ENCODE results near the gene PLK5.

Gene PLK5

GRCh38 chr19:1558552-1558951, 34.7 kb downstream of the PLK5 start:
- Histone ChIP-seq H3K4me1 (ENCODE audit: control insufficient read depth, insufficient read depth, low read length) (no peaks in the 10 kb centered on the region), H3K9me3 (ENCODE audit: control insufficient read depth, insufficient read depth, low read length) (no peaks in the 10 kb centered on the region), H3K4me3 (ENCODE audit: low read depth, low read length) (no peak overlapping the region), H3K36me3 (ENCODE audit: control insufficient read depth, insufficient read depth, low read length) (peaks cover 11% of the 10 kb centered on the region), H3K9ac (ENCODE audit: low read depth, low read length) (no peak overlapping the region), H3K27me3 (ENCODE audit: control insufficient read depth, insufficient read depth, low read length) (no peaks in the 10 kb centered on the region)

- Histone ChIP-seq H3K9me3 (ENCODE audit: control insufficient read depth, insufficient read depth, low read length) (no peaks in the 10 kb centered on the region), H3K36me3 (ENCODE audit: control insufficient read depth, insufficient read depth, low read length) (peaks cover 10% of the 10 kb centered on the region), H3K27me3 (ENCODE audit: control insufficient read depth, insufficient read depth, low read length) (no peaks in the 10 kb centered on the region), H3K9ac (ENCODE audit: low read depth, low read length) (no peak overlapping the region), H3K4me1 (ENCODE audit: control insufficient read depth, insufficient read depth, low read length) (no peaks in the 10 kb centered on the region), H3K4me3 (ENCODE audit: low read depth, low read length) (no peak overlapping the region)
Measured at GRCh38 chr19:1560286-1560882, 36.5 kb downstream of the PLK5 start.

GRCh38 chr19:1561236-1561842, 37.5 kb downstream of the PLK5 start:
- Histone ChIP-seq H3K9ac (ENCODE audit: low read depth, low read length) (no peak overlapping the region), H3K4me1 (ENCODE audit: control insufficient read depth, insufficient read depth, low read length) (no peaks in the 10 kb centered on the region)

GRCh38 chr19:1563251-1563650, 39.4 kb downstream of the PLK5 start:
- peak overlapping the region; percentile 24 for H3K9ac ChIP-seq (ENCODE audit: low read depth, low read length)

More at GRCh38 chr19:1561236-1561842, 37.5 kb downstream of the PLK5 start:
- Histone ChIP-seq H3K36me3 (ENCODE audit: control insufficient read depth, insufficient read depth, low read length) (peaks cover 6% of the 10 kb centered on the region), H3K4me3 (ENCODE audit: low read depth, low read length) (no peak overlapping the region), H3K27me3 (ENCODE audit: control insufficient read depth, insufficient read depth, low read length) (no peaks in the 10 kb centered on the region), H3K9me3 (ENCODE audit: control insufficient read depth, insufficient read depth, low read length) (no peaks in the 10 kb centered on the region)

GRCh38 chr19:1566392-1567115, 42.7 kb downstream of the PLK5 start:
- Histone ChIP-seq H3K27me3 (ENCODE audit: control insufficient read depth, insufficient read depth, low read length) (peaks cover 12% of the 10 kb centered on the region), H3K4me3 (ENCODE audit: low read depth, low read length) (peak overlapping the region; percentile 77), H3K4me1 (ENCODE audit: control insufficient read depth, insufficient read depth, low read length) (no peaks in the 10 kb centered on the region), H3K9me3 (ENCODE audit: control insufficient read depth, insufficient read depth, low read length) (no peaks in the 10 kb centered on the region), H3K9ac (ENCODE audit: low read depth, low read length) (peak overlapping the region; percentile 81), H3K36me3 (ENCODE audit: control insufficient read depth, insufficient read depth, low read length) (no peaks in the 10 kb centered on the region)

More at GRCh38 chr19:1563251-1563650, 39.4 kb downstream of the PLK5 start:
- Histone ChIP-seq H3K36me3 (ENCODE audit: control insufficient read depth, insufficient read depth, low read length) (no peaks in the 10 kb centered on the region), H3K4me3 (ENCODE audit: low read depth, low read length) (no peak overlapping the region), H3K9me3 (ENCODE audit: control insufficient read depth, insufficient read depth, low read length) (no peaks in the 10 kb centered on the region), H3K27me3 (ENCODE audit: control insufficient read depth, insufficient read depth, low read length) (no peaks in the 10 kb centered on the region), H3K4me1 (ENCODE audit: control insufficient read depth, insufficient read depth, low read length) (no peaks in the 10 kb centered on the region)

- H3K27me3 ChIP-seq (ENCODE audit: control insufficient read depth, insufficient read depth, low read length), result peaks cover 12% of the 10 kb centered on the region
- H3K36me3 ChIP-seq (ENCODE audit: control insufficient read depth, insufficient read depth, low read length), result no peaks in the 10 kb centered on the region
- H3K9ac ChIP-seq (ENCODE audit: low read depth, low read length), result peak overlapping the region; percentile 37
- peak overlapping the region; percentile 77 for H3K4me3 ChIP-seq (ENCODE audit: low read depth, low read length)
- no peaks in the 10 kb centered on the region for H3K9me3 ChIP-seq (ENCODE audit: control insufficient read depth, insufficient read depth, low read length)
- H3K4me1 ChIP-seq (ENCODE audit: control insufficient read depth, insufficient read depth, low read length), result no peaks in the 10 kb centered on the region
Measured at GRCh38 chr19:1567116-1567847, 43.4 kb downstream of the PLK5 start.

- H3K4me1 ChIP-seq (ENCODE audit: control insufficient read depth, insufficient read depth, low read length), result no peaks in the 10 kb centered on the region
- no peaks in the 10 kb centered on the region for H3K36me3 ChIP-seq (ENCODE audit: control insufficient read depth, insufficient read depth, low read length)
- H3K9me3 ChIP-seq (ENCODE audit: control insufficient read depth, insufficient read depth, low read length), result no peaks in the 10 kb centered on the region
- no peak overlapping the region for H3K4me3 ChIP-seq (ENCODE audit: low read depth, low read length)
- H3K9ac ChIP-seq (ENCODE audit: low read depth, low read length), result no peak overlapping the region
- H3K27me3 ChIP-seq (ENCODE audit: control insufficient read depth, insufficient read depth, low read length), result peaks cover 12% of the 10 kb centered on the region
Measured at GRCh38 chr19:1567848-1568227, 44.0 kb downstream of the PLK5 start.

GRCh38 chr19:1568320-1569019, 44.6 kb downstream of the PLK5 start, which contains the start of gene MEX3D:
TSS of gene MEX3D (minus strand) at chr19:1568325. CDS start at chr19:1568058, 267 bp downstream.
- H3K36me3 ChIP-seq (ENCODE audit: control insufficient read depth, insufficient read depth, low read length), result no peaks in the 10 kb centered on the region
- no peaks in the 10 kb centered on the region for H3K9me3 ChIP-seq (ENCODE audit: control insufficient read depth, insufficient read depth, low read length)
- no peaks in the 10 kb centered on the region for H3K4me1 ChIP-seq (ENCODE audit: control insufficient read depth, insufficient read depth, low read length)
- peak within 1 kb of the TSS; percentile 37 for H3K9ac ChIP-seq (ENCODE audit: low read depth, low read length)
- peak within 1 kb of the TSS; percentile 77 for H3K4me3 ChIP-seq (ENCODE audit: low read depth, low read length)
- H3K27me3 ChIP-seq (ENCODE audit: control insufficient read depth, insufficient read depth, low read length), result peaks cover 12% of the 10 kb centered on the region

- Histone ChIP-seq H3K4me1 (ENCODE audit: control insufficient read depth, insufficient read depth, low read length) (no peaks in the 10 kb centered on the region), H3K9me3 (ENCODE audit: control insufficient read depth, insufficient read depth, low read length) (no peaks in the 10 kb centered on the region)
Measured at GRCh38 chr19:1569997-1570396, 46.1 kb downstream of the PLK5 start.

GRCh38 chr19:1570836-1571235, 47.0 kb downstream of the PLK5 start:
- no peak overlapping the region for H3K4me3 ChIP-seq (ENCODE audit: low read depth, low read length)
- no peaks in the 10 kb centered on the region for H3K36me3 ChIP-seq (ENCODE audit: control insufficient read depth, insufficient read depth, low read length)
- no peaks in the 10 kb centered on the region for H3K4me1 ChIP-seq (ENCODE audit: control insufficient read depth, insufficient read depth, low read length)

More at GRCh38 chr19:1569997-1570396, 46.1 kb downstream of the PLK5 start:
- H3K4me3 ChIP-seq (ENCODE audit: low read depth, low read length), result no peak overlapping the region
- no peaks in the 10 kb centered on the region for H3K36me3 ChIP-seq (ENCODE audit: control insufficient read depth, insufficient read depth, low read length)
- H3K27me3 ChIP-seq (ENCODE audit: control insufficient read depth, insufficient read depth, low read length), result peaks cover 12% of the 10 kb centered on the region
- no peak overlapping the region for H3K9ac ChIP-seq (ENCODE audit: low read depth, low read length)

GRCh38 chr19:1571358-1571757, 47.5 kb downstream of the PLK5 start:
- Histone ChIP-seq H3K4me1 (ENCODE audit: control insufficient read depth, insufficient read depth, low read length) (no peaks in the 10 kb centered on the region), H3K9ac (ENCODE audit: low read depth, low read length) (no peak overlapping the region), H3K36me3 (ENCODE audit: control insufficient read depth, insufficient read depth, low read length) (no peaks in the 10 kb centered on the region), H3K4me3 (ENCODE audit: low read depth, low read length) (no peak overlapping the region), H3K27me3 (ENCODE audit: control insufficient read depth, insufficient read depth, low read length) (peaks cover 12% of the 10 kb centered on the region), H3K9me3 (ENCODE audit: control insufficient read depth, insufficient read depth, low read length) (no peaks in the 10 kb centered on the region)

More at GRCh38 chr19:1570836-1571235, 47.0 kb downstream of the PLK5 start:
- Histone ChIP-seq H3K9ac (ENCODE audit: low read depth, low read length) (no peak overlapping the region), H3K27me3 (ENCODE audit: control insufficient read depth, insufficient read depth, low read length) (peaks cover 12% of the 10 kb centered on the region), H3K9me3 (ENCODE audit: control insufficient read depth, insufficient read depth, low read length) (no peaks in the 10 kb centered on the region)
